NCI-H2029 treated with DMSO at 0.1 percent for 48 hours (cell line): ENCODE measurements around the gene CEACAM8.
A peak's percentile ranks its signal among the peaks of the same experiment; 100 is the strongest.
"Not testable (repeated sequence)": the region's sequence is repeated elsewhere in the genome, so short reads cannot be mapped to it uniquely, and the experiment has no call there.

Source experiments
- DNase-seq: peaks from one replicate; lab custom pipeline; 2025; lab: John Stamatoyannopoulos, UW

The CEACAM8 gene

GRCh38 chr19:42594617-42595489 is at the start of gene CEACAM8:
Gene CEACAM8, minus strand, starts transcription at chr19:42594924. Its CDS starts 96 bp downstream, at chr19:42594828.
- no peak for DNase-seq

- DNase-seq: not testable (repeated sequence)
Observed at GRCh38 chr19:42639324-42640092, 44.8 kb upstream of the CEACAM8 start.

GRCh38 chr19:42635233-42635539 is 40.5 kb upstream of the CEACAM8 start:
- DNase-seq: no peak

- peak; percentile 33 for DNase-seq
Observed at GRCh38 chr19:42634409-42635232, 39.9 kb upstream of the CEACAM8 start.

GRCh38 chr19:42629191-42629590 is 34.5 kb upstream of the CEACAM8 start:
- DNase-seq: no peak

GRCh38 chr19:42628411-42629140 is 33.9 kb upstream of the CEACAM8 start:
- no peak for DNase-seq

- no peak for DNase-seq
Observed at GRCh38 chr19:42627916-42628315, 33.2 kb upstream of the CEACAM8 start.

GRCh38 chr19:42626181-42626580 is 31.5 kb upstream of the CEACAM8 start:
- no peak for DNase-seq

GRCh38 chr19:42619271-42619670 is 24.5 kb upstream of the CEACAM8 start:
- no peak for DNase-seq

GRCh38 chr19:42613666-42614065 is 18.9 kb upstream of the CEACAM8 start:
- no peak for DNase-seq

- not testable (repeated sequence) for DNase-seq
Observed at GRCh38 chr19:42610401-42610915, 15.7 kb upstream of the CEACAM8 start.

GRCh38 chr19:42606660-42607351 is 12.1 kb upstream of the CEACAM8 start:
- DNase-seq: peak; percentile 66

- DNase-seq: no peak
Observed at GRCh38 chr19:42601811-42602443, 7.2 kb upstream of the CEACAM8 start.

GRCh38 chr19:42596391-42597072 is 1.8 kb upstream of the CEACAM8 start:
- DNase-seq: no peak

GRCh38 chr19:42595550-42596172 is 937 bp upstream of the CEACAM8 start:
- DNase-seq: no peak

GRCh38 chr19:42589792-42590191 is 4.9 kb downstream of the CEACAM8 start:
- DNase-seq: no peak

- DNase-seq: no peak
Observed at GRCh38 chr19:42584466-42584865, 10.3 kb downstream of the CEACAM8 start.

- DNase-seq: no peak
Observed at GRCh38 chr19:42577016-42577415, 17.7 kb downstream of the CEACAM8 start.

GRCh38 chr19:42576241-42576640 is 18.5 kb downstream of the CEACAM8 start:
- DNase-seq: no peak
